Measurements from ENCODE around the gene UNC13C. TPM values are rescaled to one million over a fixed set of nuclear protein-coding genes. Genes with fewer than 3 reads are reported as not detected.
A peak's percentile ranks its signal among the peaks of the same experiment; 100 is the strongest.

Gene UNC13C
- total and polyA plus RNA-seq, 10 of the 15 experiments (the other 5 are each of a cell fraction or from before 2014, with no cell fraction given): 9.9 to 81.3 (median 25.0) TPM

DNA sequence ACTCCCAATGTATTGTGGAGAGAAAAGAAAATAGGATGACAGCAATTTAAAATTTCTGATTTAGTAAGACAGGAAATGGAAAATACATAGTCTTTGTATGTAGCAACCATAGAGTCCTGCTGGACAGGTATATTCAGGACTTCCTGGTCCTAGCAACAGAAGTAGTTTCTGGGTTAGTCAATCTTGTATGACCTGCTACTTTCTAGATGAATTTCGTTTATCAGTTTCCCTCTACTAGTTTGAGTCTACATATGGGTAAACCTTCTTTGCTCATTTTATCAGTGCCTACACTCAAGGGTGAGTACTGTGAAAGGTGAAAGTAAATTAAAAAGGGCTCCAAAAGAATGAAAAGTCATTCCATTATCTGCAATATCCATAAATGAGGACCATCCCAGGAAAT lies 309.8 kb downstream of the UNC13C start:
- Histone ChIP-seq H4K20me1 (ENCODE audit: control insufficient read depth, insufficient read depth) (no peaks in the 10 kb centered on the region), H3K4me2 (ENCODE audit: control insufficient read depth, insufficient read depth) (no peak overlapping the region), H3K4me3 (no peak overlapping the region), H3K9ac (ENCODE audit: control insufficient read depth, insufficient read depth, low read length) (no peak overlapping the region), H3K9me3 (replicated peaks; ENCODE audit: control insufficient read depth, insufficient read depth, low read length) (no peaks in the 10 kb centered on the region), H2AFZ (ENCODE audit: control insufficient read depth, low read depth, low read length) (no peak overlapping the region), H3K27ac (ENCODE audit: control insufficient read depth, insufficient read depth) (no peak overlapping the region), H3K79me2 (ENCODE audit: control insufficient read depth, insufficient read depth, low read length) (no peaks in the 10 kb centered on the region), H3K4me1 (ENCODE audit: control insufficient read depth, insufficient read depth, low read length) (no peaks in the 10 kb centered on the region), H3K27me3 (replicated peaks in 1 of 2; ENCODE audit: control insufficient read depth in 2 of 2, insufficient read depth in 2 of 2, low read length in 1 of 2) (no peaks in the 10 kb centered on the region), H3K36me3 (ENCODE audit: control insufficient read depth in 2 of 2, insufficient read depth in 2 of 2, low read length in 1 of 2) (no peaks in the 10 kb centered on the region)
- TF ChIP-seq EP300 (IDR thresholded peaks at IDR 0.05; ENCODE audit: borderline replicate concordance in 1 of 2, control insufficient read depth in 1 of 2, low read depth in 2 of 2, low read length in 2 of 2): peak; percentile 39 to 41; a peak in 2 of 4 replicates
- no peak for TF ChIP-seq ZNF217 (IDR thresholded peaks at IDR 0.05)
- no peak for TF ChIP-seq HDAC2 (IDR thresholded peaks at IDR 0.05)
- peak in 1 of 2 experiments; percentile 80; a peak in 1 of 4 replicates for TF ChIP-seq ETV6 (conservative IDR thresholded peaks at IDR 0.05 in 1 of 2, IDR thresholded peaks at IDR 0.05 in 1 of 2; ENCODE audit: borderline replicate concordance in 1 of 2, low read depth in 1 of 2)
- no peak for TF ChIP-seq TCF7 (IDR thresholded peaks at IDR 0.05; ENCODE audit: borderline replicate concordance)
- TF ChIP-seq, protein P1, sequence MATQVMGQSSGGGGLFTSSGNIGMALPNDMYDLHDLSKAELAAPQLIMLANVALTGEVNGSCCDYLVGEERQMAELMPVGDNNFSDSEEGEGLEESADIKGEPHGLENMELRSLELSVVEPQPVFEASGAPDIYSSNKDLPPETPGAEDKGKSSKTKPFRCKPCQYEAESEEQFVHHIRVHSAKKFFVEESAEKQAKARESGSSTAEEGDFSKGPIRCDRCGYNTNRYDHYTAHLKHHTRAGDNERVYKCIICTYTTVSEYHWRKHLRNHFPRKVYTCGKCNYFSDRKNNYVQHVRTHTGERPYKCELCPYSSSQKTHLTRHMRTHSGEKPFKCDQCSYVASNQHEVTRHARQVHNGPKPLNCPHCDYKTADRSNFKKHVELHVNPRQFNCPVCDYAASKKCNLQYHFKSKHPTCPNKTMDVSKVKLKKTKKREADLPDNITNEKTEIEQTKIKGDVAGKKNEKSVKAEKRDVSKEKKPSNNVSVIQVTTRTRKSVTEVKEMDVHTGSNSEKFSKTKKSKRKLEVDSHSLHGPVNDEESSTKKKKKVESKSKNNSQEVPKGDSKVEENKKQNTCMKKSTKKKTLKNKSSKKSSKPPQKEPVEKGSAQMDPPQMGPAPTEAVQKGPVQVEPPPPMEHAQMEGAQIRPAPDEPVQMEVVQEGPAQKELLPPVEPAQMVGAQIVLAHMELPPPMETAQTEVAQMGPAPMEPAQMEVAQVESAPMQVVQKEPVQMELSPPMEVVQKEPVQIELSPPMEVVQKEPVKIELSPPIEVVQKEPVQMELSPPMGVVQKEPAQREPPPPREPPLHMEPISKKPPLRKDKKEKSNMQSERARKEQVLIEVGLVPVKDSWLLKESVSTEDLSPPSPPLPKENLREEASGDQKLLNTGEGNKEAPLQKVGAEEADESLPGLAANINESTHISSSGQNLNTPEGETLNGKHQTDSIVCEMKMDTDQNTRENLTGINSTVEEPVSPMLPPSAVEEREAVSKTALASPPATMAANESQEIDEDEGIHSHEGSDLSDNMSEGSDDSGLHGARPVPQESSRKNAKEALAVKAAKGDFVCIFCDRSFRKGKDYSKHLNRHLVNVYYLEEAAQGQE (IDR thresholded peaks at IDR 0.05; ENCODE audit: low read depth, low read length): no peak
- 0 out of 2 replicates have a peak, but pooled peaks have one; percentile 24 for TF ChIP-seq DPF2 (IDR thresholded peaks at IDR 0.05)
- TF ChIP-seq NFIC (IDR thresholded peaks at IDR 0.05; ENCODE audit: low read depth, low read length): peak; percentile 61; the same call in 1 of the 2 replicates
- TF ChIP-seq RUNX3 (IDR thresholded peaks at IDR 0.05; ENCODE audit: low read length): peak; percentile 22; the same call in 1 of the 2 replicates
- no peak for TF ChIP-seq POLR2A (IDR thresholded peaks at IDR 0.05; ENCODE audit: low read depth, low read length)
- peak; percentile 60 for TF ChIP-seq JUNB (IDR thresholded peaks at IDR 0.05)
- TF ChIP-seq CEBPB (IDR thresholded peaks at IDR 0.05; ENCODE audit: borderline replicate concordance in 1 of 2, low read depth in 2 of 2, low read length in 2 of 2): no peak
- TF ChIP-seq, protein P2, sequence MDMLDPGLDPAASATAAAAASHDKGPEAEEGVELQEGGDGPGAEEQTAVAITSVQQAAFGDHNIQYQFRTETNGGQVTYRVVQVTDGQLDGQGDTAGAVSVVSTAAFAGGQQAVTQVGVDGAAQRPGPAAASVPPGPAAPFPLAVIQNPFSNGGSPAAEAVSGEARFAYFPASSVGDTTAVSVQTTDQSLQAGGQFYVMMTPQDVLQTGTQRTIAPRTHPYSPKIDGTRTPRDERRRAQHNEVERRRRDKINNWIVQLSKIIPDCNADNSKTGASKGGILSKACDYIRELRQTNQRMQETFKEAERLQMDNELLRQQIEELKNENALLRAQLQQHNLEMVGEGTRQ (IDR thresholded peaks at IDR 0.05; ENCODE audit: borderline replicate concordance, low read depth, low read length): no peak
- no peak for TF ChIP-seq SREBF2 (IDR thresholded peaks at IDR 0.05; ENCODE audit: low read length)
- ChIA-PET POLR2A (interaction anchor here (0.5 to 2.0 kb wide), 6 partner anchors 9 to 206 kb away, joined by 3 to 6 read pairs (median 3); no protein-coding TSS in a partner anchor), RAD21 (ENCODE audit: unreplicated experiment) (interaction anchor here (0.8 to 5.9 kb wide), 16 partner anchors 11 to 308 kb away, joined by 3 to 65 read pairs (median 6); no protein-coding TSS in a partner anchor), CTCF (interaction anchor here (0.6 to 7.0 kb wide), 7 partner anchors 59 to 311 kb away, joined by 3 to 35 read pairs (median 4); no protein-coding TSS in a partner anchor), SMC1A (ENCODE audit: uncharacterized antibody, unreplicated experiment) (interaction anchor here (0.6 to 5.9 kb wide), 38 partner anchors 9 to 325 kb away, joined by 3 to 64 read pairs (median 5); no protein-coding TSS in a partner anchor)
- in situ Hi-C loops (cut with MboI) (no loop called here), intact Hi-C loops (cut with micrococcal nuclease; ENCODE audit: unreplicated experiment) (loop anchor here (2.0 to 10.0 kb wide), 8 partner anchors 59 to 817 kb away; partner anchors contain the start of gene UNC13C)
- 0% methylated on average over 1 of the region's 1 CpG for WGBS (ENCODE audit: insufficient coverage, insufficient replicate concordance, low lambda C conversion rate, missing lambda C conversion rate)
- no peak for DNase-seq (ENCODE audit: low read depth, low spot score)
- BruUV-seq (replicated peaks): no TSS peak
- no peak for FAIRE-seq
- peak; percentile 60 for ATAC-seq

Data from GM12878 (cell line).